GM12873 (cell line): ENCODE results near the gene KLF5.

Source experiments
- TF ChIP-seq, protein P1 (sequence below): IDR thresholded peaks from 2 replicates; pipeline ENCODE4 v1.5.1; 2012; ENCODE audit warnings: low read depth, mild to moderate bottlenecking, moderate library complexity, low read length, control low read depth; ENCODE audit not compliant: insufficient read depth; ENCODE audit errors: missing control alignments

Gene KLF5

DNA sequence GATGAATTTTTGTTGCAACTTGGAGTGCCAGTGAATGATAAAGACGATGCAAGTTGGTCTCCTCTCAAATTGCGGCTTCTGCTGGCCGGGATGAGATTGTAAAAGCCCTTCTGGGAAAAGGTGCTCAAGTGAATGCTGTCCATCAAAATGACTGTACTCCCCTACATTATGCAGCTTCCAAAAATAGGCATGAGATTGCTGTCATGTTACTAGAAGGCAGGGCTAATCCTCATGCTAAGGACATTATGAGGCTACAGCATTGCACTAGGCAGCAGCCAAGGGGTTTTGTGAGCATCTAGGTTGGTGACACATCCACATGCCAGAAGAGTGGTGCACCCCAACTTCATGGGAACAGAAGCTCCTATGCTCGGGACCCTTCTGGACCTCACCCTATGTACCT, 22.2 kb upstream of the KLF5 start:
- TF ChIP-seq, protein P1, sequence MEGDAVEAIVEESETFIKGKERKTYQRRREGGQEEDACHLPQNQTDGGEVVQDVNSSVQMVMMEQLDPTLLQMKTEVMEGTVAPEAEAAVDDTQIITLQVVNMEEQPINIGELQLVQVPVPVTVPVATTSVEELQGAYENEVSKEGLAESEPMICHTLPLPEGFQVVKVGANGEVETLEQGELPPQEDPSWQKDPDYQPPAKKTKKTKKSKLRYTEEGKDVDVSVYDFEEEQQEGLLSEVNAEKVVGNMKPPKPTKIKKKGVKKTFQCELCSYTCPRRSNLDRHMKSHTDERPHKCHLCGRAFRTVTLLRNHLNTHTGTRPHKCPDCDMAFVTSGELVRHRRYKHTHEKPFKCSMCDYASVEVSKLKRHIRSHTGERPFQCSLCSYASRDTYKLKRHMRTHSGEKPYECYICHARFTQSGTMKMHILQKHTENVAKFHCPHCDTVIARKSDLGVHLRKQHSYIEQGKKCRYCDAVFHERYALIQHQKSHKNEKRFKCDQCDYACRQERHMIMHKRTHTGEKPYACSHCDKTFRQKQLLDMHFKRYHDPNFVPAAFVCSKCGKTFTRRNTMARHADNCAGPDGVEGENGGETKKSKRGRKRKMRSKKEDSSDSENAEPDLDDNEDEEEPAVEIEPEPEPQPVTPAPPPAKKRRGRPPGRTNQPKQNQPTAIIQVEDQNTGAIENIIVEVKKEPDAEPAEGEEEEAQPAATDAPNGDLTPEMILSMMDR = no peak

DNA sequence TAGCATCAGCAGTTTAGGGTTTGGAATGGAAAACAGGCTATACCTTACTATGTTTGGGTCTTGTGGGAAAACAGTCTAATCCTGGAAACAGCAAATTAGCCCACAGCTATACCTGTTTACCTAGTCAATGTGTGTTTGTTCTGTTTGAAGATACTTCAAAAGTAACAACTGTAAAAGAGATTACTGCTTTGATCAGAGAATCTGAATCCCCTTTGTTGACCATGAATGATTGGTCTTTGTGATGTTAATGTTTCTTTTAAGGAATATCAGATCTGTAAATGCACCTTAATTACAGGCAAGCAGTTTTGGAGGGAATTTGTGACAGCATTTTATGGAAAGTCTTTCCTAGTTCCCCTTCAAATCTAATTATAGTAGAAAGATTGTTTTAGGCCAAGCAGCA, 20.7 kb upstream of the KLF5 start:
- TF ChIP-seq, protein P1 = no peak

DNA sequence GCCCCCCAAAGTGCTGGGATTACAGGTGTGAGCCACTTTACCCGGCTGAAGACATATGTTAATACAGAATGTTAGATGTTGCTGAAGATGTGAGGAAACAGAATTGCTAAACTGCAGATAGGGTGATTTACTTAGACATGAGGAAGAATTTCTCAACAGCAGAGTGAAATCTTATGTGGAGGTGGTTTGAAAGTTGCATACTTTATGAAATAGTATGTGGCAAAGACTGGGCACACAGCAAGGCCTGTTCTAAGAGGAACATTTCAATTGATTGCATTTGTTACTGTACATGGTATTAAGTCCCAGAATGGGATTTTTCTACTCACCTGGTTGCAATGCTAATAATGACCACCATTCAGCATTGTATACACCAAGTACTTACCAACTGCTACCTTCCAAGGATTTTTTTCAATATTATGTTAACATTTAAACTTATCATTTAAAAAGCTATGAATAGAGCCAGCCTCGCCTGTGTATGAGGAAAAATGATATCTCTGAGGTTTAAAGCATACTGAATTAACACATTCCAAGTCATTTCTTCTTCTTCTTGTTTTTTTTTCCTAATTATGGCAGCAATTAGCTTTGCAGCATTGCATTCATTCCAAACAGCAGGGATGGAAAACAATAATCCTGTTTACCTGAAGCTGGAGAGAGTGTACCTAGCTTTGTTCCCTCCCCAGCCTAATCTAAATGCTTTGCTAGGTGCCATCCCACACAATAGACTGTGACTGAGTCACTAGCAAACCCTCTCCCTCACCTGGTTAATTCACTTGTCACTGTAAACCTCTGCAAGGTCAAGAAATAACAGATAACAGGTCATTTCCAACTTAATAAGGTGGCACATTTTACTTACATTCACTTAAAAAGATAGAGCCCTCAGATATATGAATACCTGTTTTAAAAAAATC, 19.4 kb upstream of the KLF5 start:
- TF ChIP-seq, protein P1 = no peak

DNA sequence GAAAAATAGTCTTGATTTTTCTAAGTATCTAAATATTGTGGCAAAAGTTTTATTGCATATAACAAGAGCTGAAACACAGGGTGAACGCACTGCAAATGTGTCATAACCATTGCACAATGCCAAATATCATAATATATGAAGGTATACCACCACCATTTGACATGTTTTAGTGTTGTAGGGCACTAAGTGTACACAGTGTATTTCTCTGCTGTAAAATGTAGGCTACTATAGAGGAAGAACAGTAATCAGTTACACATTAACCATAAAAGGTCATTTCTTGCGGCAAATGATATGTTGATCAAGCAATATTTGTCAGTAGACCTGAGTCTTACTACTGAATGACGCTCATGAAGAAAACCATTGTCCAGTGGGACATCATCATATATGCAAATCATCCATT, 18.3 kb upstream of the KLF5 start:
- TF ChIP-seq, protein P1 = no peak

DNA sequence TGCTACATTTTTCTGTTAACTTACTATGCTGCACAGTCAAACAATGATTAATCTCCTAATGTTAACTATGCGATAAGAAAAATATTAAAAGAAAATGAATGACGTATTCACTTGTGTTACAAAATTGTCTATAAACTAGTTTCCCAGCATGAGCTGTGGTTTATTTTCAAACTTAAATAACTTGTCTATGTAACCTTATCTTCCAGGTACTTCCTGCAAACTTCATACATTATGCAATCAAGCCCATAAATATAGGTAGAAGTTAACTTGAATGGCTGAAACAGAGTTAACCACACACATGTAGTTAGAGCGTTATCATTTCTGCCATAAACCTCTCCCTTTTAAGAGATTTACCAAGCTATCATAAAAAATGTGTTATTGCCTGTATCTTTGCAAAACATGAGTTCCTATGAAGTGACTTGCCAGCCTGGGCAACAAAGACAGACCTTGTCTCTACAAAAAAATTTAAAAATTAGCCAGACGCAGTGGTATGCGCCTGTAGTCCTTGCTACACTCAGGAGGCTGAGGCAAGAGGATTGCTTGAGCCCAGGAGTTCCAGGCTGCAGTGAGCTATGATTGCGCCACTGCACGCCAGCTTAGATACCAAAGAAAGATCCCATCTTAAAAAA, 17.7 kb upstream of the KLF5 start:
- TF ChIP-seq, protein P1 = no peak

DNA sequence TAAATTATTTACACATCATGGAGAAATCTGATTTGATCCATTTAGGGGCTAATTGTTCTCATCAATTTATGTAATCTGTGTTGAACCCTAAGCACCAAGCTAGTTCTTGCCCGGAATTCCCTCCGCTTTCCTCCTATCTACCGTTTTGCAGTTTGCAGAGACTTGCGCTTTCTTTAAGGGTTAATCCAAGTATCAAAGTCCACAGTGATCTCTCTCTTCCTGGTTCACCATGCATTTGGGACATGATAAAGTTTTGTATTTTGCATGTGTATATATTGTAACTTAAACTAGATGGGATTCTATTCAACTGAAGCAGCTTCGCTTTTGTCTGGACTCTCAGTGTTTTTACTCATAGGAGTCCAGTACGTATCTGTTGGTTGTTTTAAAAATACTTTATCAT, 13.8 kb upstream of the KLF5 start:
- TF ChIP-seq, protein P1 = no peak

DNA sequence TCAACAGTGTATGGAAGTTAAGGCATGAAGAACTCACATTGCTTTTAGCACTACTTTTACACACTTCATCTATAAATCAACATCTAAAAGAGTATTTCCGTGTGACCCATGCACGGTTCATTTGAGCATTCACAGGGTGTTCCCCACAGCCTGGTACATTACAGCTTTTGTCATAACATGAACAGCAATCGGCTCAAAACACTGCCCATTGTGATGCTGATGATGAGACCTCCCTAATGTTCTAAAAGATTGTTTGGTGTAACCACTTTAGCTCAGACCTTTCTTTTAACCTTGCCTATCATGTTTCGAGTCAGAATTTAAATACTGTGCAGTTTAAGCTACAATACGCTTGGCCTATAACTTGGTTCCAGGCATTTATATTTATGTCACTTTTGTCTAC, 4.1 kb upstream of the KLF5 start:
- TF ChIP-seq, protein P1 = no peak
